ENCODE results near the gene POMGNT2.

Gene POMGNT2

GRCh38 chr3:43043071-43043766 lies 62.7 kb downstream of the POMGNT2 start:
- Histone ChIP-seq H3K4me1 (ENCODE audit: low read depth, poor library complexity, severe bottlenecking) (no peaks in the 10 kb centered on the region), H3K9ac (no peak overlapping the region), H3K36me3 (ENCODE audit: insufficient read depth) (no peaks in the 10 kb centered on the region), H2AFZ (ENCODE audit: low read depth) (no peak overlapping the region), H3K4me3 (IDR thresholded peaks at IDR 0.05; ENCODE audit: insufficient read depth, low read depth, low read length) (no peak overlapping the region), H3K27ac (no peak overlapping the region), H3K4me2 (no peak overlapping the region), H4K20me1 (ENCODE audit: insufficient read depth) (no peaks in the 10 kb centered on the region), H3K27me3 (ENCODE audit: insufficient read depth, low read depth) (no peaks in the 10 kb centered on the region), H3K79me2 (ENCODE audit: insufficient read depth, low read depth) (no peaks in the 10 kb centered on the region)
- TF ChIP-seq CTCF (conservative IDR thresholded peaks at IDR 0.05; ENCODE audit: low read depth, low read length) = no peak

- Histone ChIP-seq H3K4me3 (IDR thresholded peaks at IDR 0.05; ENCODE audit: insufficient read depth, low read depth, low read length) (no peak overlapping the region), H2AFZ (ENCODE audit: low read depth) (no peak overlapping the region), H3K27ac (no peak overlapping the region), H3K4me2 (no peak overlapping the region), H3K27me3 (ENCODE audit: insufficient read depth, low read depth) (no peaks in the 10 kb centered on the region), H3K4me1 (ENCODE audit: low read depth, poor library complexity, severe bottlenecking) (no peaks in the 10 kb centered on the region), H3K36me3 (ENCODE audit: insufficient read depth) (no peaks in the 10 kb centered on the region), H3K79me2 (ENCODE audit: insufficient read depth, low read depth) (no peaks in the 10 kb centered on the region), H4K20me1 (ENCODE audit: insufficient read depth) (no peaks in the 10 kb centered on the region), H3K9ac (no peak overlapping the region)
- TF ChIP-seq CTCF (conservative IDR thresholded peaks at IDR 0.05; ENCODE audit: low read depth, low read length) = no peak
Measured at GRCh38 chr3:43041517-43041916, 64.4 kb downstream of the POMGNT2 start.

DNA sequence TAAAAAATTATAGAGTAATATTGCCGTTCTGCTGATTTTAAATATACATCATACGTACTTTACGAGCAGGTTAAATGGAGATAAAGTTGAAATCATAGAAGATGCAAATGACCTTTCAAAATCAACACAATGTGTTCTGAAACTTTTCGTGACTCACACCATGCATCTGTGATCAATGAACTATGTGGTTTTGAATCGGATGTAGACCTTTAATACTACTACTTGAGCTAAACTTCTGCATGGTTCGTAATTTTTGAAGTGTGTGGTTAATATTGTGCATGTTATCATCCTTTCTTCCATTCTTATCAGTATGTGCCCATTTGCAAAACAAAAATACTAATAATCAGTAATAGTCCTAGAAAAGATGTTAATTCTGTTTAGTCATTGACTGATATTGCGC lies 67.9 kb downstream of the POMGNT2 start:
- H3K9ac ChIP-seq = no peak overlapping the region
- H4K20me1 ChIP-seq (ENCODE audit: insufficient read depth) = no peaks in the 10 kb centered on the region
- no peak for TF ChIP-seq CTCF (conservative IDR thresholded peaks at IDR 0.05; ENCODE audit: low read depth, low read length)
- H3K4me2 ChIP-seq = no peak overlapping the region
- H2AFZ ChIP-seq (ENCODE audit: low read depth) = no peak overlapping the region
- H3K27ac ChIP-seq = no peak overlapping the region
- no peak overlapping the region for H3K4me3 ChIP-seq (IDR thresholded peaks at IDR 0.05; ENCODE audit: insufficient read depth, low read depth, low read length)
- H3K79me2 ChIP-seq (ENCODE audit: insufficient read depth, low read depth) = no peaks in the 10 kb centered on the region
- no peaks in the 10 kb centered on the region for H3K27me3 ChIP-seq (ENCODE audit: insufficient read depth, low read depth)
- H3K36me3 ChIP-seq (ENCODE audit: insufficient read depth) = no peaks in the 10 kb centered on the region
- H3K4me1 ChIP-seq (ENCODE audit: low read depth, poor library complexity, severe bottlenecking) = no peaks in the 10 kb centered on the region

DNA sequence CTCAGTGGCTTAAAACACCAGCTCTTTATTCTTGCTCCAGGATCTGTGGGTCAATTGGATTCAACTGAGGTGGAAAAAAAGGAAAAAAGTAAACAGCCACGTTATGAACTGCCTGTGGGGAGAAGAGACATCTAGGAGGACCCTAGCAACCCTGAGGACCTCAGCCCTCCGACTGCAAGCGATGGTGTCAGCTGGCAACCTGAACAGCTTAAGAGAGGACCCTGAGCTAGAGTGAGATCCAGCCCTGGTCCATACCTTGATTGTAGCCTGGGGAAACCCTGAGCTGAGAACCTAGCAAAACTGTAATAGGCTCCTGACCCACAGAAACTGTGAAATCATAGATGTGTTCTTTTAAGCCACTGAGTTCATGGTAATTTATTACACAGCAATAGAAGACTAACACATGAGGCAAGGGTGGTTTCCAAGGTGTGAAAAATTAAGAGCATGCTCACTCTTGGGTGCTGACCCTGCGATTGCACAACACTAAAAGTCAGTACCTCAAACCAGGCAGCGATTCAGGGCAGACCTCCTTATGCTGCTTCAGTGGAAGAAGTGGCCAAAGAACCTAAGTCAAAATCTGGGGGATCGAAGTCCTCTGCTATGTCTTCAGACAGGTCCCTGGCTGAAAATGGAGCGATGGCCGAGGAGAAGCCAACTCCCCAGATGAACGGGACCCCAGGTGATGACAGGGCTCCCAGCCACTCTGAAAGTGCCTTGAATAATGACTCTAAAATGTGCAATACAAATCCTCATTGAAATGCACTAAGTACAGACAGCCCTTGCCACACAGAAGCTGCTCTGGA lies 69.1 kb downstream of the POMGNT2 start:
- H3K4me2 ChIP-seq = no peak overlapping the region

More for the DNA sequence above, 69.1 kb downstream of the POMGNT2 start:
- no peaks in the 10 kb centered on the region for H4K20me1 ChIP-seq (ENCODE audit: insufficient read depth)
- no peak overlapping the region for H2AFZ ChIP-seq (ENCODE audit: low read depth)
- H3K27me3 ChIP-seq (ENCODE audit: insufficient read depth, low read depth) = no peaks in the 10 kb centered on the region
- H3K4me3 ChIP-seq (IDR thresholded peaks at IDR 0.05; ENCODE audit: insufficient read depth, low read depth, low read length) = no peak overlapping the region
- H3K27ac ChIP-seq = no peak overlapping the region
- H3K79me2 ChIP-seq (ENCODE audit: insufficient read depth, low read depth) = no peaks in the 10 kb centered on the region
- no peak for TF ChIP-seq CTCF (conservative IDR thresholded peaks at IDR 0.05; ENCODE audit: low read depth, low read length)
- H3K4me1 ChIP-seq (ENCODE audit: low read depth, poor library complexity, severe bottlenecking) = no peaks in the 10 kb centered on the region
- H3K36me3 ChIP-seq (ENCODE audit: insufficient read depth) = no peaks in the 10 kb centered on the region
- no peak overlapping the region for H3K9ac ChIP-seq
